ENCODE measurements around the gene BBS2.

The BBS2 gene

GRCh38 chr16:56475201-56475600, 44.6 kb downstream of the BBS2 start:
- no peak for DNase-seq

GRCh38 chr16:56470666-56471065, 49.2 kb downstream of the BBS2 start:
- DNase-seq, result no peak

GRCh38 chr16:56470232-56470631, 49.6 kb downstream of the BBS2 start:
- no peak for DNase-seq

- no peak for DNase-seq
Measured at GRCh38 chr16:56469748-56470147, 50.1 kb downstream of the BBS2 start.

GRCh38 chr16:56468800-56469199, 51.0 kb downstream of the BBS2 start:
- no peak for DNase-seq

- no peak for DNase-seq
Measured at GRCh38 chr16:56466344-56466743, 53.5 kb downstream of the BBS2 start.

GRCh38 chr16:56463153-56463552, 56.7 kb downstream of the BBS2 start:
- DNase-seq, result no peak

GRCh38 chr16:56462064-56462796, 57.6 kb downstream of the BBS2 start:
- no peak for DNase-seq

- DNase-seq, result no peak
Measured at GRCh38 chr16:56460101-56460500, 59.7 kb downstream of the BBS2 start.

- DNase-seq, result no peak
Measured at GRCh38 chr16:56457927-56458470, 61.8 kb downstream of the BBS2 start.

- no peak for DNase-seq
Measured at GRCh38 chr16:56451753-56452689, 67.8 kb downstream of the BBS2 start.

GRCh38 chr16:56450986-56451752, 68.7 kb downstream of the BBS2 start, which contains the start of the genes NUDT21 and OGFOD1:
NUDT21 (minus strand) TSS chr16:56451332; CDS start chr16:56451202, 130 bp downstream.
OGFOD1 (plus strand) TSS chr16:56451554; CDS start chr16:56451613, 59 bp downstream.
- peak; percentile 87 to 90 for DNase-seq

GRCh38 chr16:56450275-56450985, 69.4 kb downstream of the BBS2 start:
- peak in 1 of 2 experiments; percentile 2 for DNase-seq

- no peak for DNase-seq
Measured at GRCh38 chr16:56448005-56448404, 71.8 kb downstream of the BBS2 start.

GRCh38 chr16:56447286-56447685, 72.5 kb downstream of the BBS2 start:
- no peak for DNase-seq

- DNase-seq, result no peak
Measured at GRCh38 chr16:56438038-56438437, 81.8 kb downstream of the BBS2 start.

- DNase-seq, result no peak
Measured at GRCh38 chr16:56436258-56436657, 83.6 kb downstream of the BBS2 start.

Measured in NCI-H446 (cell line).